ENCODE results near the gene CD226.
"Not testable (repeated sequence)": the region's sequence is repeated elsewhere in the genome, so short reads cannot be mapped to it uniquely, and the experiment has no call there.

Gene CD226

DNA sequence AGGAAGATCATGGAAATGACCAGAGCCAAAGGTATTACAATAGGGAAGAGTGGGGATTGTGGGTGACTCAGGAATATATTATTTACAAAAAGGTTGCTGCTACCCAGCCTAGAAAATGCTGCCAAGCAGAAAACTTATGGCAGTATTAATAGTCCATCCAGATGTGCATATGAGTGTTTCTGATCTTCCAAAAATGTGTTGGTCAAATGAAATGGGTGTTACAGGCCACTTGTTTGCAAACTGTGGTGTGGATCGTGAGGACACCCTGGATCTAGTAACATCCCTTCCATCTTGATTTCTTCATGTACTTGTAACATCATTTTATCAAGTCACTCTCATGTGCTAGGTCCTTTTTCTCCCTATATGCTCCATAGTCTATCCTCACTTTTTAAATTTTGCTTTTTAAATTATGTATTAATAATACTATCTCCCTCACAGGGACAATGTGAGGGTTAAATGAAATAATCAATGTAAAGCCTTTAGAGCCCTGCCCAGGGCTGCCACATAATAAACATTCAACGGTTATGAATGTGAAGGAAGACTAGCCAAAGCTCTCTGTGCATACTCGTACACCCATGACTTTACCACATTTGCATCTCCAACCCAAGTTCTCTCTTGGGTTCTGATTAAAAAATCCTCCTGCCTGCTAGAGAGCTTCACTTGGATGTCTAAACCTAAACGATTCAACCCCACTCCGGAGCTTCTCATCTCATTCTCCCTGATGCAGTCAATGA, 18.5 kb downstream of the CD226 start:
- Histone ChIP-seq H3K4me3 (ENCODE audit: low read depth, low read length) (no peak overlapping the region), H3K27me3 (ENCODE audit: control insufficient read depth, insufficient read depth, low read length) (no peaks in the 10 kb centered on the region), H3K9me3 (ENCODE audit: control insufficient read depth, low read length) (no peaks in the 10 kb centered on the region), H3K79me2 (no peaks in the 10 kb centered on the region), H3K36me3 (ENCODE audit: control insufficient read depth, insufficient read depth, low read length) (no peaks in the 10 kb centered on the region), H3K4me2 (ENCODE audit: low read length) (no peak overlapping the region), H3K27ac (no peak overlapping the region), H3K4me1 (no peaks in the 10 kb centered on the region), H3K9ac (no peak overlapping the region), H2AFZ (no peak overlapping the region)
- no peak for TF ChIP-seq CTCF (IDR thresholded peaks at IDR 0.05)

- H3K4me1 ChIP-seq: no peaks in the 10 kb centered on the region
- H3K27me3 ChIP-seq (ENCODE audit: control insufficient read depth, insufficient read depth, low read length): no peaks in the 10 kb centered on the region
- no peak overlapping the region for H2AFZ ChIP-seq
- H3K9me3 ChIP-seq (ENCODE audit: control insufficient read depth, low read length): no peaks in the 10 kb centered on the region
- H3K4me2 ChIP-seq (ENCODE audit: low read length): no peak overlapping the region
- no peaks in the 10 kb centered on the region for H3K79me2 ChIP-seq
- no peaks in the 10 kb centered on the region for H3K36me3 ChIP-seq (ENCODE audit: control insufficient read depth, insufficient read depth, low read length)
- H3K27ac ChIP-seq: no peak overlapping the region
- H3K9ac ChIP-seq: no peak overlapping the region
- no peak overlapping the region for H3K4me3 ChIP-seq (ENCODE audit: low read depth, low read length)
- TF ChIP-seq CTCF (IDR thresholded peaks at IDR 0.05): no peak
These were observed 31.3 kb downstream of the CD226 start for GRCh38 chr18:69916412-69916811.

GRCh38 chr18:69908838-69909237, 38.8 kb downstream of the CD226 start:
- Histone ChIP-seq H3K4me2 (ENCODE audit: low read length) (no peak overlapping the region), H3K4me3 (ENCODE audit: low read depth, low read length) (no peak overlapping the region), H3K4me1 (peaks cover 12% of the 10 kb centered on the region), H3K27me3 (ENCODE audit: control insufficient read depth, insufficient read depth, low read length) (no peaks in the 10 kb centered on the region), H2AFZ (no peak overlapping the region), H3K36me3 (ENCODE audit: control insufficient read depth, insufficient read depth, low read length) (no peaks in the 10 kb centered on the region), H3K27ac (no peak overlapping the region), H3K79me2 (no peaks in the 10 kb centered on the region), H3K9ac (no peak overlapping the region), H3K9me3 (ENCODE audit: control insufficient read depth, low read length) (no peaks in the 10 kb centered on the region)
- no peak for TF ChIP-seq CTCF (IDR thresholded peaks at IDR 0.05)

DNA sequence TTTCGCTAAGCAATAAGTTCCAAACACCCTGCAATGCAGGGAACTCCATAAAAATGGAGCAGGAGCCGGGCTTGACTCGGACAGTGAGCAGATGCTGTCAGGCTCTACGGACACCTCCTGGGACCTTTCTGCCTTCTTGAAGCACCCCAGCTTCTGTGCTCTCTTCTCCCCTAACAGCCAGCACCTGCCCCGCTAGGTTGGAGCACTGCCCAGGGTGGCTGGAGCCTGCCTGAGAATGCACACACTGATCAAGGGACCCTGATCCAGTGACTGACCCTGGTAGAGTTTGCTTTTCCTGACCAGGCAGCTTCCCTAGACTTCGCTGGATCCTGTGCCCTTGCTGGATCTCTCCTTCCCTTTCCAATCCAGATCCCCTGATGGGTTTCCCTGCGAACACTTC, 40.9 kb downstream of the CD226 start:
- Histone ChIP-seq H3K36me3 (ENCODE audit: control insufficient read depth, insufficient read depth, low read length) (no peaks in the 10 kb centered on the region), H3K27me3 (ENCODE audit: control insufficient read depth, insufficient read depth, low read length) (no peaks in the 10 kb centered on the region), H3K9ac (no peak overlapping the region), H3K9me3 (ENCODE audit: control insufficient read depth, low read length) (no peaks in the 10 kb centered on the region), H3K27ac (no peak overlapping the region), H3K79me2 (no peaks in the 10 kb centered on the region), H2AFZ (no peak overlapping the region), H3K4me1 (peaks cover 20% of the 10 kb centered on the region), H3K4me3 (ENCODE audit: low read depth, low read length) (no peak overlapping the region), H3K4me2 (ENCODE audit: low read length) (no peak overlapping the region)
- TF ChIP-seq CTCF (IDR thresholded peaks at IDR 0.05): no peak

DNA sequence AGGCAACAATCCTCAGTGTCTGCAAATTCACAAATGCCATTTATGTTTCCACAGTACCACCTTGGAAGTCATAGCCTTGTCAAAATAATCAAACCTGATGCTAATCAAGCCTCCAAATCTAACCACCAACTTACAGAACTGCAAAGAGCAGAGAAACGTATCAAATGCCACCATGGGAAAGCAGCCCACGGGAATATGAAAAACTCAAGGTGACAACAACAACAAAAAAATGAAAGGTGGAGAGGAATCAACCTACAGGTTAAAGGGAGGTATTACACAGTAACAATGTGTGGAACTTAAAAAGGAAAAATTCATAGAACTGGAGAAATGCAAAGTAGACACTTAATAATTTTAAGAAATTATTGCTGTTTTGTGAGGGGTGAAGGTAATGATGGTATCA, 46.7 kb downstream of the CD226 start:
- H3K79me2 ChIP-seq: no peaks in the 10 kb centered on the region
- H3K27ac ChIP-seq: no peak overlapping the region
- no peak overlapping the region for H3K4me2 ChIP-seq (ENCODE audit: low read length)
- H3K27me3 ChIP-seq (ENCODE audit: control insufficient read depth, insufficient read depth, low read length): no peaks in the 10 kb centered on the region
- peak; percentile 27 for TF ChIP-seq CTCF (IDR thresholded peaks at IDR 0.05)
- no peak overlapping the region for H2AFZ ChIP-seq
- H3K9me3 ChIP-seq (ENCODE audit: control insufficient read depth, low read length): no peaks in the 10 kb centered on the region
- H3K9ac ChIP-seq: no peak overlapping the region
- no peak overlapping the region for H3K4me3 ChIP-seq (ENCODE audit: low read depth, low read length)
- H3K36me3 ChIP-seq (ENCODE audit: control insufficient read depth, insufficient read depth, low read length): no peaks in the 10 kb centered on the region
- H3K4me1 ChIP-seq: peaks cover 20% of the 10 kb centered on the region

DNA sequence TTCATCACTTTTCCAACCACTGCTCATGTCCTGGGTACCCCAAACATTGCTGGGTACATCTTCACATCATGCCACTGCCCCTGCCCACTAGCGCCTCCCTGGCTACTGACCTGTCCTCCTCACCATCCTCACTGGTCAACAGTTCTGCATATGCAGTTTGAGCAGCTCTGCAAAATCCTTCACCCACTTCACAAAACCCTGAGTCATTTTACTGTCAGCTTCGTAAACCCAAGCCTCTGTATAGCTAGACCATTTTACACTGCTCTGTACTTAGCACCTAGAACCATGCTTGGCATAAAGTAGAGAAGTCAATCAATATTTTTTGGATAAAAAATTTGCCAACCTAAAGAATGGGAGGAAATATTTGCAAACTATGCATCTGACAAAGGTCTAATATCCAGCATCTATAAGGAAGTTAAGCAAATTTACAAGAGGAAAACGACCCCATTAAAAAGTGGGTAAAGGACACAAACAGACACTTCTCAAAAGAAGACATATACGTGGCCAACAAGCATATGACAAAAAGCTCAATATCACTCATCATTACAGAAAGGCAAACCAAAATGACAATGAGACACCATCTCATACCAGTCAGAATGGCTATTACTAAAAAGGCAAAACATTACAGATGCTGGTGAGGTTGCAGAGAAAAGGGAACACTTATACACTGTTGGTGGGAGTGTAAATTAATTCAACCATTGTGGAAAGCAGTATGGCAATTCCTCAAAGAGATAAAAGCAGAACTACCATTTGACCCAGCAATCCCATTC, 48.3 kb downstream of the CD226 start:
- H3K4me1 ChIP-seq: peaks cover 13% of the 10 kb centered on the region
- H3K36me3 ChIP-seq (ENCODE audit: control insufficient read depth, insufficient read depth, low read length); H3K27ac ChIP-seq; H3K4me2 ChIP-seq (ENCODE audit: low read length); H3K4me3 ChIP-seq (ENCODE audit: low read depth, low read length); H3K79me2 ChIP-seq; H3K9me3 ChIP-seq (ENCODE audit: control insufficient read depth, low read length); H2AFZ ChIP-seq; H3K27me3 ChIP-seq (ENCODE audit: control insufficient read depth, insufficient read depth, low read length); H3K9ac ChIP-seq: not testable (repeated sequence)
